ENCODE data around the gene OSBP2.

The OSBP2 gene

DNA sequence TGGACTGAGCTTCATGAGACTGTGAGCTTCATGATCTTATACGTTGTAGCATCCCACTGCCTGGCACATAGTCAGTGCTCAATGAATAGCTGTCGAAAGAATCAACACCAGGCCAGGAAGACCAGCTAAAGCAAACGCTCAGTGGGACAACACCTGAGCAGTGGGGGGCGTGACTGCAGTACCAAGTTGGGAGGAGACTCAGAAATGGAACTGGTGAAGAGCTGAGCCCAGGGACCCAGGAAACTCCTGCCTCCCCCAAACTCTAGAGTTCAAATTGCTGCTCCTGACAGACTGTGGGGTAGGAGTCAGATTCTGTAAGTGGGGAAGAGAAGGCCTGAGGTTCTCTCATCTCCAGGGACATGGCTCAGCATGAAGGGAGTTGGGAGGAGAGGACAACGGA is 214.6 kb downstream of the OSBP2 start:
- no peak for DNase-seq

DNA sequence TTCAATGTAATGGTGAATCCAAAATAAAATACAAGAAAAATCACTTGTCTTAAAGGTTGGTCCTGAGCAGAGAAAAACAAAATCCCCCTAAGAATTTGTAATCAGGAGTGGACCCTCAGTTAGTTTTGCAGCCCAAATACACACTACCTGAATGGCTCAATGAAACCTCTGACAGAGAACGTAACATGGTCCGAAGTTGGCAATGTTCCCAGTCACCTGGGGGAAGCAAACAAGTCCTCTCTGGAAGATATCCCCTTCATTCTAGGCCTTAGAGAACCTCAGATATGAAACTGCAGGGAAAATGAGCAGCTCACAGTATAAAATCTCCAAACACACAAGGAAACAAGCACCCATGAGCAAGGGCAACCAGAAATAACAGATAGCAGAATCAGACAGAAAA is 215.7 kb downstream of the OSBP2 start:
- DNase-seq = no peak

- no peak for DNase-seq
Observed at GRCh38 chr22:30918761-30919160, 224.1 kb downstream of the OSBP2 start.

DNA sequence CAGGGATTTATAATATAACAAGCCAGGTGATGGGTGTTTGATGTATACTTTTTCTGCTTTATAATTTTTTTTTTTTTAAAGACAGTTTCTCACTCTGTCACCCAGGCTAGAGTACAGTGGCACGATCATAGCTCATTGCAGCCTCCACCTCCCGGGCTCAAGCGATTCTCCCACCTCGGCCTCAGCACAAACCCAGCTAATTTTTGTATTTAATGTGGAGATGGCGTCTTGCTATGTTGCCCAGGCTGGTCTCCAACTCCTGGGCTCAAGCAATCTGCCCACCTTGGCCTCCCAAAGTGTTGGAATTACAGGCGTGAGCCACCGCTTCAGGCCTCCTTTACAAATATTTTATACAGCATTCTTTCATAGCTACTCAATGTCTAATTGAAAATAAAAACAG is 225.3 kb downstream of the OSBP2 start:
- no peak for DNase-seq

- DNase-seq = peak; percentile 24
Observed at GRCh38 chr22:30920407-30920806, 225.7 kb downstream of the OSBP2 start.

GRCh38 chr22:30921108-30921507 is 226.4 kb downstream of the OSBP2 start:
- no peak for DNase-seq

DNA sequence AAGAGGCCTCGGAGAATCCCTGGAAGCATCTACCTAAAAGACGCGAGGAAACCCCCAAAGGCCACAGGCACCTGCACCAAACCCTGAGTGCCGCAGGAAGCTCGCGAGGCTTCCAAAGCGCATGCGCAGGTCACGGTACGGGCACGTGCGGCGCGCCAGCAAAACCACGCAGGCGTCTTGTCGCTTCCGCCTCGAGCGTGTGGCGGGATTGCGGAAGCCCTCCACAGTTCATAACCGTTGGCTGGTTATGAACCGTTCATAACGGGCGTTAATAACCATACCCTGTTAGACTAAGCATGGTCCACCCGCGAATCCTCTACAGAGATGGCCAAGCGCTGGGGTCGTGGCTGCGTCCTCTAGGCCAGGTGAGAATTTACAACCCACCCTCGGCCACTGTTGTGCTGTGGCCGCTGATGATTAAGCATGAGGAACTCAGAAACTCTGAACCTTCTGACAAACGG is 227.5 kb downstream of the OSBP2 start:
- no peak for DNase-seq

DNA sequence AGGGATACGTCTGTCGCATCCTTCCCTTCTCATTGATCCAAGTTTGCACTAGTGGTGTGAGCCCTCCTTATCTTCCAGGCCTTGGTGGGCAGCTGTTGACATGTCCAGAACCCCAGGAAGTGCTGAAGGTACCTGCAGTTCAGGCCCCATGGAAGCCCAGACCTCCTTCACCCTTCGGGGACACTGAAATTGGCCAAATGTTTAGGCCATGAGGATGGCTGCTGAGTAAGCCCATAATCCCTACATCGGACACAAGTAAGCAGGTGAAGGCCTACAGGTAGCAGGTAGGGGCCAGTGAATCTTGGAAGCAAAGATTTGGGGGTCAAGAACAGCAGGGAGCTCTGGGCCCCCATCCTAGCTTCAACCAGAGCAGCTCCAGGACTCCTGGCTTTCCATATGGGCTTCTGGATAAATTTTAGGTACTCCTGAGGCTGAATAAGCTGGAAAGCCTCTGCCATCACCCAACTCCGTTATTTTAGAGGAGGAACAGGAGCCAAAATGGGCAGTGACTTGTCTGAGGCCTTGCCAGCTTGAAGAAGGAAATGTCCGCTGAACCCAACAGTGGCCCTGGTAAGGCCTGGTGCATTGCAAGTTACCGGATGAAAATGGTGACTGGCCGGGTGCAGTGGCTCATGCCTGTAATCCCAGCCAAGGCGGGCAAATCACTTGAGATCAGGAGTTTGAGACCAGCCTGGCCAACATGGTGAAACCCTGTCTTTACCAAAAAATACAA is 228.7 kb downstream of the OSBP2 start:
- DNase-seq = no peak

DNA sequence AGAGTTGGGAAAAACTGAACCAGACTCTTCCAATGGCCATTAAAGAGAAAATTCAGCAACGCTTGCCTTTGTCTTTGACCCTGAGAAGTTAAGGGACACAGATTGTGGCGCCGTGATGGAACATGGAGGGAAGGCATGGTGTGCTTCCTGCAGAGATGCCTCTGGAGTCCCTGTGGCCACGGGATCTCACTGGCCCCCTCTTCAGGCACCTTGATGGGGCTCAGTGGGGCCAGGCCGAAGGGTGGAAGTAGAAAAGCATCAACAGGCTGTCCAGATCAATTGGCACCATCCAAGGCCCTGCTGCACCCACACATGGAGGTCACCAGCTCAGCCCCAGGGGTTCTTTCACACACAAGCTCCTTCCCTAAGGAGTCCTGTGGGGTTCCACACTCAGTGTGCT is 231.0 kb downstream of the OSBP2 start:
- no peak for DNase-seq

DNA sequence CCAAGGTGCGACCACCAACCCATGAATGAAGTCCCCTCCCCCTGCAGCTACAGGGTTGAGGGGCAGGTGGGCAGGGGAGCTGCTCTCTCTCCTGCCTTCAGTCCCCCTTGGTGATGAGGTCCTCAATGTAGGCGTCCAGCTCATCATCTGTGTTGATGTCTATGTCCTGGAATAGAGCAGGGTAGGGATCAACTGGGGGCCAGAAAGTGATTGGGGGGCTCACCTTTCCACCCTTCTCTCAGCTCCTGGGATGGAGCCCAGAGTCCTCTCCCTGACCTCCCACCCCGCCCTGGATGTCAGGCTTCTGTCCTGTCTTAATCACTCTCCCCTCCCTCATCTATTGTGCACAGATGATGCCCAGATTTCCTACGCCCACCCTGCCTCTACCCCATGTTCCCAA is 232.0 kb downstream of the OSBP2 start:
- DNase-seq = no peak

GRCh38 chr22:30927806-30928205 is 233.1 kb downstream of the OSBP2 start:
- no peak for DNase-seq

DNA sequence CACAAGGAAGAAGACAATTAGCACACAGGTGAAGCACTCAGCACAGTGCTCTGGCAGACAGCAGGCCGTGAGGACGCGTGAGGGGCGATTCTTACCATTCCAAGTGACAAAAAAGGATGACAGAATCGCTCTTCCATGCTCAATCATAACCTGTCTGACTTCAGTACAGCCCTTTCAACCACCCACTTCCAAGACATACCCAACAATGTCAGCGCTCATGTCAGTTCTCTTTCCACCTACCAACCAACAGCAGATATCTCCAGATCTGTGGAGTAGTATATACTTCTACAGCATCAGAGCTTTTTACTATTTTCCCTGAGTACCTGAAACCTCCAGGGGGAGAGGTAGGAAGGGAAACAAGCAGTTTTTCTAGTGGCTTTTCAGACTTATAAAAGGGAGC is 233.7 kb downstream of the OSBP2 start:
- DNase-seq = no peak

DNA sequence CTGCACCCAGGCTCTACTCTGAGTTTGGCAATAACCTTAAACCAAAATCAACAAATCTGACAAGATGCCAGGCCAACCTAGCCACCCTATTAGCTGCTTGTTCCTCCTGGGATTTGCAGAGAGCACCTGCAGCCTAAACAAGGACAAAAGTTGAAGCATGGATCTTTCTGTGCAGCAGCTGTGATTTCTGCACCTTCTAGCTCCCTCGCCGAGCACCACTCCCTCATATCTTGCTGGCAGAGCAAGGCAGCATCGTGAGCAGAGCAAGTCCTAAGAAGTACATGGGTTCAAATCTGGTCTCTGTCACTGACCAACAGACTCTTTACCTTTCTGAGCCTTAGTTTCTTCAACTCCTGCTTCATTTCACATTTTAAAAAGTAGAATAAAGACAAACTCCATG is 235.6 kb downstream of the OSBP2 start:
- no peak for DNase-seq

GRCh38 chr22:30931541-30932300 is 237.0 kb downstream of the OSBP2 start:
- no peak for DNase-seq

GRCh38 chr22:30932661-30933060 is 238.0 kb downstream of the OSBP2 start:
- DNase-seq = no peak

DNA sequence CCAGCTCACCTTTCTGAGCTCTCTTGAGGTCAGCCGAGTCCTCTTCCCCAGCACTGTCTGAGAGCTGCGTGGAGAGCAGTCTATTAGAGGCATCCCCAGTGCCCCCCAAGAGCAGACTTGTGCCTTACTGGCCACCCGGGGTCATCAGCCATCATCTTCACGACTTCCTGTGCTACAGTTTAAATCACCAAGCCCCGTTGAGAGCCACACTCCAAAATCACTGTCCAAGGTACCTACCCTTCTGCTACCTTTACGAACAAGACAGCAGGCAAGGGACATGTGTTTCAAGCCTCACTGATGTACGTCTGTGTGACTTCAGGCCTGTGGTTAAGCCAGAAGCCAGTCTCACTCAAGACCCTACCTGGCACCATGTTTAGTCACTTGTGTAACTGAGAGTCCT is 238.8 kb downstream of the OSBP2 start:
- DNase-seq = no peak

- no peak for DNase-seq
Observed at GRCh38 chr22:30934053-30934452, 239.4 kb downstream of the OSBP2 start.

GRCh38 chr22:30940685-30941362 is 246.2 kb downstream of the OSBP2 start:
- DNase-seq = no peak

DNA sequence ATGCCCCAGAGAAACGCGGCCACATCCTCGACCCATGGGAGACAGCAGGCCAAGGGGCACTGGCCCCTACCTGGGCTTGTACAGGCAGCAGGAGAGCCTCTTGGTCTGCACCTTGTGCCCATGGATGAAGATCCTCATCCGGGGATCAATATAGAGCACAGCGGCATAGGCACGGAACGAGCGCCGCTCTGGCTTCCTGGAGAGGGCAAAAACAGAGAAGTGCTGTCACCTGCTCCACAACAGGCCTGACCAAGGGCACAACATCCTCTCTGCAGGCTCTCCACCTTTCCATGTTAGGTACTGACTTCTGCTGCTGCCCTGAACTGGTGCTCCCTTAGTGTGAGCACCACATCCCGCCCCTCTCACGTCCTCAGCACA is 246.7 kb downstream of the OSBP2 start:
- no peak for DNase-seq

DNA sequence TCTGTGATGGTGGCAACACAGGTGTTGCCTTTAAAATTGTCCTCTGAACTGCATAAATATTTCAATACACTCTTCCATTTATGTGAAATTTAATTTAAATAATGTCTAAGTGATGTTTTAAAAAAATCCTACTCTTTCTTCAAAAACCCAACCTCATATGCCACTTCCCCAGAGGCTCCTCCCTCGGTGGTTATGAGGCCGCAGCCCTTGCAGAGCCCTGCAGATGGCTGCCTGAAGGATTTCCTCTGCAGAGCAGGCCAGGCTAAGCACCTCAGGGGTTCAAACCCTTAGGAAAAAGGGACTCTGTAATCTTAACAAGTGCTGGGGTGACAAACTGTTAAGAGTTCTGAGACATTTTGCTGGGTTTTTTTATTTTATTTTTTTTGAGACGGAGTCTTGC is 248.7 kb downstream of the OSBP2 start:
- DNase-seq = no peak

- DNase-seq = no peak
Observed at GRCh38 chr22:30944986-30945385, 250.3 kb downstream of the OSBP2 start.

- no peak for DNase-seq
Observed at GRCh38 chr22:30945653-30946052, 251.0 kb downstream of the OSBP2 start.

DNA sequence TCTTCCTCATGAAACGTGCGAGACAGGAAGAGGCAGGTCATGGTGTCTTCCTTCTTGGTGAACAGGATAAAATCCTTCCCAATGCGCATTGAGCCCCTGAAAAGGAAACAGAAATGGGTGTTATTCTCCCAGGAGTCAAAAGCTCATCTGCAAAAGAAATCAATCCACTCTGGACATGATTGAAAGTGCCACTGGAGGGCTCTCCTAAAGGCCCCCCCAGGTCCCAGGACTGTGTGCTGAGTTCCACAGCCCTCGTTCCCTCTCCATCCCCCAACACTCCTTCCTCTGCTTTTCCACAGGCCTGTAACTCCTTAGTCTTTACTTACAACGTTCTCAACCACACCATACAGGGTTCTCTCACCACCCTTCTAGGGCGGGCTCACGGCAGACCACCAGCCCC is 251.7 kb downstream of the OSBP2 start:
- DNase-seq = no peak
